GM18499 (cell line): ENCODE results near the gene GPR32.
"Not testable (repeated sequence)": the region's sequence is repeated elsewhere in the genome, so short reads cannot be mapped to it uniquely, and the experiment has no call there.

ENCODE experiments used
- ATAC-seq: cut with Tn5 transposase; IDR thresholded peaks from one replicate; pipeline ENCODE4 v1.9.1; 2021; ENCODE audit warnings: moderate number of reproducible peaks; ENCODE audit not compliant: insufficient read depth, unreplicated experiment

GPR32 gene

GRCh38 chr19:50797781-50798658 lies 27.8 kb downstream of the GPR32 start:
- no peak for ATAC-seq

GRCh38 chr19:50798659-50799546 lies 28.6 kb downstream of the GPR32 start:
- ATAC-seq: no peak

GRCh38 chr19:50799547-50799851 lies 29.2 kb downstream of the GPR32 start:
- ATAC-seq: no peak

- no peak for ATAC-seq
These were observed 30.8 kb downstream of the GPR32 start for GRCh38 chr19:50801107-50801506.

- no peak for ATAC-seq
These were observed 33.6 kb downstream of the GPR32 start for GRCh38 chr19:50803633-50804419.

GRCh38 chr19:50804420-50805272 lies 34.4 kb downstream of the GPR32 start:
- peak; percentile 66 for ATAC-seq

- ATAC-seq: no peak
These were observed 38.6 kb downstream of the GPR32 start for GRCh38 chr19:50808856-50809255.

- not testable (repeated sequence) for ATAC-seq
These were observed 41.5 kb downstream of the GPR32 start for GRCh38 chr19:50811622-50812238.

- no peak for ATAC-seq
These were observed 42.2 kb downstream of the GPR32 start for GRCh38 chr19:50812474-50812873.

- no peak for ATAC-seq
These were observed 44.6 kb downstream of the GPR32 start for GRCh38 chr19:50814883-50815282.

- no peak for ATAC-seq
These were observed 45.2 kb downstream of the GPR32 start for GRCh38 chr19:50815439-50815838.

- ATAC-seq: peak; percentile 28
These were observed 47.9 kb downstream of the GPR32 start for GRCh38 chr19:50817941-50818858.

- no peak for ATAC-seq
These were observed 48.7 kb downstream of the GPR32 start for GRCh38 chr19:50818859-50819472.

GRCh38 chr19:50819636-50820035 lies 49.4 kb downstream of the GPR32 start:
- ATAC-seq: no peak

- no peak for ATAC-seq
These were observed 49.8 kb downstream of the GPR32 start for GRCh38 chr19:50820086-50820485.

- ATAC-seq: no peak
These were observed 50.4 kb downstream of the GPR32 start for GRCh38 chr19:50820549-50821247.

- ATAC-seq: no peak
These were observed 51.0 kb downstream of the GPR32 start for GRCh38 chr19:50821248-50821612.
